GM19099 (cell line): ENCODE results near the gene TENM4.

Experiments used
- POLR2A ChIP-seq: IDR thresholded peaks from 3 replicates; pipeline ENCODE4 v1.6.1; 2011; ENCODE audit warnings: low read depth; ENCODE audit not compliant: insufficient read length; ENCODE audit errors: extremely low read depth

TENM4 gene

GRCh38 chr11:78647986-78648875 is 792.6 kb downstream of the TENM4 start:
- no peak for TF ChIP-seq POLR2A

DNA sequence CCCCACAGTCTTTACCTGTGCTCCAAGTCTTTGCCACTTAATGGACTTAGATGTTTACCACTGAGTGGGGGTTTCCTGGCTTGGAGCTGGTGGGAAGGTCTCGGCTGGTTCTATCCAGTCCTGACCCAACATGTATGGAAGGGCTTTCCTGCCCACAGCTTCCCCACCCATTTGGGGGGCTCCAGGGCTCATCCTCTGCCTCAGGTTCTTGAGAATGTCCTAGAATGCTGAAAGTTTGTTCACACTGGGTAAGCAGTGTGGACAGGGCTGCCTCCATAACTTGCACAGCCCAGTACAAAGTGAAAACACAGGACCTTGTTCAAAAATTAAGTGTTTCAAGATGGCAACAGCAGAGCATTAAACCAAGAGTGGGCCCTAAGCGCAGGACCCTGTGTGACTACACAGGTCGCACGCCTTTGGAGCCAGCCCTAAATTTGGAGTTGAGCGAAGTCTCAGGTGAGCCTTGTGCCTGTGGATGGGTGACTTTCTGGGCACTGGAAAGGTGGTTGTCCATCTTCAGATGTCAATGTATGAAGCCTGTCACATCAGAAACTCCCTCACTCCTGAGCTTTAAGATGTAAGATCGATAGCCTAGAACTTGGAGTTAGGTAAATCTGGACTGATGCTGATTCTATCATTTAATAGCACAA is 793.4 kb downstream of the TENM4 start:
- no peak for TF ChIP-seq POLR2A

DNA sequence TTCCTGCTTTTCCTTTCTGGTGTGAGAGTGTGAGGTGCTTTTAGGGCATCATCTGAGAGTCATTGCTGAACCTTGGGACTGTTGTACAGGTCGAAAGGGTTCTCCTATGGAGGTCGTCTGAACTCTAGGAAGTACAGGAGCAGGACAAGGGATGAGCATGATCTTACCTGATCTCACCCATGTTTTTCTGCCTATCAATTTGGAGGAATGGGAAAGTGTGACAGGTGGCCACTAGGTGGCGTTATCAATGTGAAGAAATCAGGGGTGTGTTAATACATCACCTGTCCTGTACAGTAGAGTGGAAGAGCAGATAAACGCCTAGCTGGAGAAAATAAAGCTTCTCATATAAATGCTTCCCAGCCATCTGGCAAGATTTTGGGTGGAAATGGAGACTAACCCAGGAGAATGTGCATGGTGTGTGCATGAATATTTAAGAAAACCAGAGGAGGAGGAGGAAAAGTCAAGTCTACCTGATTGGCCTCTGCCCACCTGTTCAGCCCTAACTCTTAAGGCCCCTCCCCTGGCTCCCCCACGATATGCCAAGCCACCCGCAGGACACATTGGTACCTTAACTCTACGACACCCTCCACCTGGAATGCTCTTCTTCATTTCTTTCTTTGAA is 794.2 kb downstream of the TENM4 start:
- TF ChIP-seq POLR2A = no peak

DNA sequence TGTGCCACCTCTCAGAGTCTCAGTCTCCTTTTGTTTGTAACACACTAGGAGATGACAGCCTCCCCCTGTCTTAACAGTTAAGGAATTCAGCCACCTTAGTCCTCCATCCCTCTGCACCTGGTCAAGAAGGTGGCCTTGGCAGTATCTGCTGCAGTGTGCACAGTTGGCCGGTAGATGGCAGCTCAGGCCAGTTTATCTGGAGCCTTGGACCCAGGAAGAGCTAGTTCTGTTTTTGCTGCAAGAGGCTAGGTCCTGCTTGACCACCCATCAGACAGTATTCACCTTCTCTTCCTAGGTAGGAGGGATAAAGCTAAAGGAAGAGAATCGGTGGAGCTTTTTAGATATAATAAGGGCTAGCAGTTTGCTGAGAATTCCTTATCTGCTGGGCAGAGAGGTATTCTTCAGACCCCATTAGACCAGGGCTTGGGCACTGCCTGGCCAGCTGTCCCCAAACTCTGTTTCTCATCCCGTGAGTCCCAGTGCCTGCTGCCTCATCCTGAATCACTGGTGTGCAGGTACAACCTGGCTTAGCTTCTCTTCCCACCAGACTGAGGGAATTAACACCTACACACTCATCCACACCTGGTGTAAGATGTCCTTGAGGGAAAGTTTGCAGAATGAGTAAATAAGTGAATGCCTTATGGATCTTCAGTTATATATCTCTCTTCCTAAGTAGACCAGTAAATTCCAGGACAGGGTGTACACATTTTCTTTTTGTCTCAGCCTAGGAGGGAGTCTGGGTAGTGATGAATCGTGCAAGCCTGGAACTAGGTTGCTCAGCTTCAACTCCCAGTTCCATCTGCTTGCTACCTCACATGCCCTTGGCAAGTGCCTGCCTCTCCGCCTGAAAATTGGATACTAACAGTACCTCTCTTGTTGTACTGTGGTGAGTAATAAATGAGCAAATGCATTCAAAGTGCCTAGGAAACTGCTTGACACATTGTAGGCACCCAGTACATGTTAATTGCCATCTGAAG is 795.3 kb downstream of the TENM4 start:
- TF ChIP-seq POLR2A = no peak

DNA sequence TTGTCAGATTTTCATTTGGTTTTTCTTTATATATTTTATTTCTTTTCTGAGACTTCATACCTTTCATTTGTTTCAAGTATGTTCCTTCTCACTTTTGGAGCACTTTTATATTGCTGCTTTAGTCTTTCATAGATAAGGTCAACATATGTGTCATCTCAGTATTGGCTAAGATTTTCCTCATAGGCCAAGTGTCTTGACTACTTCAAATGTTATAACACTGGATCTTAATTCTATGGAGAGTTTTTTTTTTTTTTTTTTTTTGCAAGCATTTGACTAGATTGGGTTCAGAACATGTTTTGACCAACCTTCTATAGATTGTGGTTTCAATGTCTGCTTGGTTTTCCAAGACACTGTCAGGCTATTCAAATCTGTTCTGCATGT is 797.2 kb downstream of the TENM4 start:
- no peak for TF ChIP-seq POLR2A

DNA sequence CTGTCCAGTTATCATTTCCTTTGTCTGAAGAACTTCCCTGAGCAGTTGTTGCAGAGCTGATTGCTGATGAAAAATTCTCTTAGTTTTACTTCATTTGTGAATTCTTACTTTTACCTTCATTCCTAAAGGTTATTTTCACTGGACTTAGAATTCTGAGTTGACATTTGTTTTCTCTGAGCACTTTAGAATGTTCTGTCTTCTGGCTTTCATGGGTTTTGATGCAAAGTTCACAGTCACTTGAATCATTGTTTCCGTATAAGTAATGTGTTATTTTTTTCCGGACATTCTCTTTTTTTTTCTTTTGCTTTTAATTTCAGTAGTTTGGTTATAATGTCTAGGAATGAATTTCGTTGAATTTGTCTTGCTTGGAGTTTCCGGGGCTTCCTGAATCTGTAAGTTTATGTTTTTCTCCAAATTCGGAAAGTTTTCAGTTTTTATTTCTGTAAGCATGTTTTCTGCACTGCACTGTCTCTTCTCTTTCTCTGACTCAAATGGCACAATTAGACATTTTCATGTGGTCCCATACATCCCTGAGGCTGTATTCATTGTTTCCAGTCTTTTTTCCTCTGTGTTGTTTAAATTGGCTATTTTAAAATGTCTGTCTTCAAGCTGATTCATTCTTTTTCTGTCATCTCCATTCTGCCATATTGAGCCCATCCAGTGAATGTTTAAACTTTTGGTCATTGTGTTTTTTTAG is 797.7 kb downstream of the TENM4 start:
- no peak for TF ChIP-seq POLR2A

DNA sequence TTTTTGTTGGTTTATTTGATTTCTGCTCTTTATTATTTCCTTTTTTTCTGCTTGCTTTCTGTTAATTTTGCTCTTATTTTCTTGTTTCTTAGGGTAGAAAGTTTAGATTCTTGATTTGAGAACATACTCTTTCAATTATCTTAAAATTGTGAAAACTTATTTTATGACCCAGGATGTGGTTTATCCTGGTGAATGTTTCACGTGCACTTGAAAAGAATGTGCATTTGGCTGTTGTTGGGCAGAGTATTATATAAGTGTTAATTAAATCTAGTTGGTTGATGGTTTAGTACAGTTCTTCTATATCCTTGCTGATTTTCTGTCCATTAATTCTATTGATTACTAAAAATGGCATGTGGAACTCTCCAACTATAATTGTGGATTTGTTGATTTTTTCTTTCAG is 799.3 kb downstream of the TENM4 start:
- no peak for TF ChIP-seq POLR2A

- TF ChIP-seq POLR2A = no peak
Observed at GRCh38 chr11:78638704-78639380, 802.0 kb downstream of the TENM4 start.

DNA sequence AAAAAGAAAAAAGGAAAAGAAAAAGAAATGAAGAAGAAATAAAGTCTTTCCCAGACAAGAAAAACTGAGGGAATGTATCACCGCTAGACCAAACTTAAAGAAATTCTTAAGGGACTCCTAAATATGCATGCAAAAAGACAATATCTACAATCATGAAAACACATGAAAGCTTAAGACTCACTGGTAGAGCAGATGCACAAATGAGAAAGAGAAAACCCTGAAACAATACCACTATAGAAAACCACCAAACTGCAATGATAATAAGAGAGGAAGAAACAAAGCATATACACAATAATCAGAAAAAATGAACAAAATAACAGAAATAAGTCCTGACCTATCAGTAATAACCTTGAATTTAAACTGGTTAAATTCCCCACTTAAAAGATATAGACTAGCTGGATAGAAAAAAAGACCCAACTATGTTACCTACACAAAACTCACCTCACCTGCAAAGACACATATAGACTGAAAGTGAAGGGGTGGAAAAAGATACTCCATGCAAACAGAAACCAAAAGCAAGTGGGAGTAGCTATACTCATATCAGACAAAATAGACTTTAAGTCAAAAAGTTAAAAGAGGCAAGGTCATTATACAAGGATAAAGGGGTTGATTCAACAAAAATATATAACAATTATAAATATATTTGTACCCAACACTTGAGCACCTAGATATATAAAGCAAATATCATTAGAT is 804.9 kb downstream of the TENM4 start:
- TF ChIP-seq POLR2A = no peak

GRCh38 chr11:78633516-78634310 is 807.1 kb downstream of the TENM4 start:
- no peak for TF ChIP-seq POLR2A

- no peak for TF ChIP-seq POLR2A
Observed at GRCh38 chr11:78630561-78631303, 810.1 kb downstream of the TENM4 start.

GRCh38 chr11:78630155-78630554 is 810.7 kb downstream of the TENM4 start:
- TF ChIP-seq POLR2A = no peak
